GM19395 (cell line): ENCODE measurements around the gene RALGPS1.
"Not testable (repeated sequence)": the region's sequence is repeated elsewhere in the genome, so short reads cannot be mapped to it uniquely, and the experiment has no call there.

Experiments
- ATAC-seq: cut with Tn5 transposase; IDR thresholded peaks from one replicate; pipeline ENCODE4 v1.9.1; 2021; ENCODE audit warnings: mild to moderate bottlenecking, moderate library complexity; ENCODE audit not compliant: unreplicated experiment

Gene RALGPS1

GRCh38 chr9:127167560-127168326, 253.2 kb downstream of the RALGPS1 start:
- no peak for ATAC-seq

GRCh38 chr9:127168756-127169574, 254.4 kb downstream of the RALGPS1 start:
- ATAC-seq = no peak

GRCh38 chr9:127169575-127169883, 254.9 kb downstream of the RALGPS1 start:
- no peak for ATAC-seq

GRCh38 chr9:127170103-127170502, 255.5 kb downstream of the RALGPS1 start:
- no peak for ATAC-seq

GRCh38 chr9:127170652-127171051, 256.1 kb downstream of the RALGPS1 start:
- no peak for ATAC-seq

GRCh38 chr9:127171348-127171747, 256.8 kb downstream of the RALGPS1 start:
- ATAC-seq = not testable (repeated sequence)

GRCh38 chr9:127172066-127172707, 257.6 kb downstream of the RALGPS1 start:
- no peak for ATAC-seq

GRCh38 chr9:127173063-127173462, 258.5 kb downstream of the RALGPS1 start:
- ATAC-seq = no peak

- ATAC-seq = no peak
Measured at GRCh38 chr9:127174386-127175318, 260.1 kb downstream of the RALGPS1 start.

GRCh38 chr9:127175319-127175715, 260.7 kb downstream of the RALGPS1 start:
- no peak for ATAC-seq

GRCh38 chr9:127175764-127176163, 261.2 kb downstream of the RALGPS1 start:
- no peak for ATAC-seq

- ATAC-seq = no peak
Measured at GRCh38 chr9:127176631-127177030, 262.0 kb downstream of the RALGPS1 start.

GRCh38 chr9:127177231-127177630, 262.6 kb downstream of the RALGPS1 start:
- ATAC-seq = no peak

- no peak for ATAC-seq
Measured at GRCh38 chr9:127177665-127178265, 263.2 kb downstream of the RALGPS1 start.

- no peak for ATAC-seq
Measured at GRCh38 chr9:127178686-127179632, 264.4 kb downstream of the RALGPS1 start.

- no peak for ATAC-seq
Measured at GRCh38 chr9:127179633-127180441, 265.3 kb downstream of the RALGPS1 start.

- ATAC-seq = no peak
Measured at GRCh38 chr9:127180457-127181314, 266.1 kb downstream of the RALGPS1 start.

- ATAC-seq = no peak
Measured at GRCh38 chr9:127181315-127181580, 266.7 kb downstream of the RALGPS1 start.
